SK-N-MC (cell line): ENCODE data around the gene IREB2.

Experiments used
- DNase-seq: peaks from one replicate; pipeline ENCODE4 v3.0.0-alpha.2; 2011; ENCODE audit warnings: low read depth, low spot score
- H3K27ac ChIP-seq: fragments of 200-600 bp; sonication (generic); 2 replicates; pipeline ENCODE4 v1.5.1; 2016; ENCODE audit warnings: mixed run types
- H3K36me3 ChIP-seq: fragments of 200-600 bp; sonication (generic); 2 replicates; pipeline ENCODE4 v1.6.1; 2017; ENCODE audit warnings: antibody characterized with exemption, low read length, mixed read lengths; ENCODE audit not compliant: insufficient read depth
- H3K4me3 ChIP-seq: fragments of 200-600 bp; sonication (generic); 2 replicates; pipeline ENCODE4 v1.5.1; 2016
- H3K9ac ChIP-seq: fragments of 200-600 bp; sonication (generic); 2 replicates; pipeline ENCODE4 v1.8.0; 2017; ENCODE audit warnings: mixed run types, mixed read lengths; ENCODE audit not compliant: insufficient read length
- H3K9me3 ChIP-seq: fragments of 200-600 bp; sonication (generic); 2 replicates; pipeline ENCODE4 v1.6.1; 2017; ENCODE audit warnings: low read depth, mild to moderate bottlenecking, antibody characterized with exemption, low read length, moderate library complexity, mixed read lengths
- EZH2 ChIP-seq: fragments of 200-600 bp; sonication (generic); IDR thresholded peaks from one replicate; pipeline ENCODE4 v1.6.1; 2017; ENCODE audit warnings: antibody characterized with exemption
- FOXP2 ChIP-seq: optimal IDR thresholded peaks from 2 replicates; pipeline ENCODE3; 2011; ENCODE audit warnings: mild to moderate bottlenecking, moderate library complexity; ENCODE audit not compliant: insufficient read depth; ENCODE audit errors: extremely low read length, control extremely low read depth
- POLR2AphosphoS5 ChIP-seq: IDR thresholded peaks from 2 replicates; pipeline ENCODE4 v1.6.1; 2012; ENCODE audit warnings: mild to moderate bottlenecking, low read depth, low read length, borderline replicate concordance

The IREB2 gene

DNA sequence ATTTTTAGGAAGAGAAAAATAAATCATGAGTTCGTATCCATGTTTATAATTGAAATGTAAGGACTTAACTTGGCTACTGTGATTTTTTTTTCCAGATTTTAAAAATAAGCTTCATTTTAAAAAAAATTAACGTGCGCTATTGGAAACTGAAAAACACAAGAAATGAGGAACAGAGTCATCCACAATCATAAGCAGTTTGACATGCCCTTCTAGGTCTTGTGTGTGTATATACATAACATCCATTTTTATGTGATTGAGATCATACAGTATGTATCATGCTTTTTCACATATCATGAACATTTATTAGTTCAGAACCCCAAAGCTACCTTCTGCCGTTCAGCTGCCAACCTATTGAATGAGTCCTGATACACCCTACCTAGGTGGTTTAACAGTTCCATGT is 22.7 kb downstream of the IREB2 start:
- DNase-seq, result no peak
- Histone ChIP-seq H3K9ac (peak overlapping the region; percentile 7), H3K4me3 (no peak overlapping the region; the same call in 1 of the 2 replicates), H3K9me3 (no peaks in the 10 kb centered on the region), H3K36me3 (peaks cover 60% of the 10 kb centered on the region), H3K27ac (peak overlapping the region; percentile 16; the same call in 1 of the 2 replicates)
- no peak for TF ChIP-seq POLR2AphosphoS5
- no peak for TF ChIP-seq FOXP2
- TF ChIP-seq EZH2, result no peak

- Histone ChIP-seq H3K9me3 (no peaks in the 10 kb centered on the region), H3K27ac (peak overlapping the region; percentile 16; the same call in 1 of the 2 replicates), H3K36me3 (peaks cover 66% of the 10 kb centered on the region), H3K4me3 (no peak overlapping the region; the same call in 1 of the 2 replicates), H3K9ac (peak overlapping the region; percentile 7)
- no peak for TF ChIP-seq FOXP2
- TF ChIP-seq EZH2, result no peak
- TF ChIP-seq POLR2AphosphoS5, result no peak
- no peak for DNase-seq
Measured at GRCh38 chr15:78461171-78461888, 23.3 kb downstream of the IREB2 start.

DNA sequence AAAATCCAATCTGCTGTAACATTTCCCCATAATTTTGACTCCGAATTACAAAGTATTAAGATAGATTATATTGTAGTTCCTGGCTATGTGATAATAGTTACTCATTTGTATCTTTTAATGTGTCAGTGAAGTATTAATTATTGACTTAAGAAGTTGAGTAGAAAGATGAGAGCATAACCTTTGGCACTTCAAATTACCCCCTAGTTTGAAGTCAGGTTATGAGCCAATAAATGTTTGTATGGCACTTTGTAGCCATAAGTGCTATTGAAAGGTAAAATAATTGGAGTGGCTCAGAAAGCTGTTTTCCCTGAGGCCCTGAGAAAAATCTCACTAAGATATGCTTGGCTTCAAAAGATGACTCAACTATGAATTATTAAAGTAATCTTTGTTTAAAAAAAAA is 31.0 kb downstream of the IREB2 start:
- no peak overlapping the region for H3K4me3 ChIP-seq
- DNase-seq, result no peak

DNA sequence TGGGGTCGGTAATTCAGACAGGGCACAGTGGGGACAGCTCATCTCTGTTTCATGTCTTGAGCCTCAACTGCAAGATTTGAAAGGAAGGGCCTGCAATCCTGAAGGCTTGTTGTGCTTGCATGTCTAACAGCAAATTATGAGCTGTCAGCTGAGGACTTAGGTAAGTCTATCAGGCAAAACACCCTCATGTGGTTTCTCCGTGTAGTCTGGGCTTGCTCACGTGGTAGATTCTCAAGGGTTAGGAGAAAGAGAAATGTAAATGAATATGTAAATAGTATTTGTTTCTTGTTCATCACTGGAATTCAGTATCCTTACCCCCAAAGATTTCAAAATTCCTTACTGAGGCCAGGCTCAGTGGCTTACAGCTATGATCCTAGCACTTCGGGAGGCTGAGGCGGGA is 39.3 kb downstream of the IREB2 start:
- no peak for TF ChIP-seq FOXP2
- no peak for TF ChIP-seq EZH2
- no peak for TF ChIP-seq POLR2AphosphoS5
- Histone ChIP-seq H3K27ac (no peak overlapping the region), H3K9me3 (no peaks in the 10 kb centered on the region), H3K36me3 (peaks cover 74% of the 10 kb centered on the region), H3K9ac (no peak overlapping the region), H3K4me3 (no peak overlapping the region)
- no peak for DNase-seq

More for the DNA sequence above, 31.0 kb downstream of the IREB2 start:
- no peak overlapping the region for H3K9ac ChIP-seq
- TF ChIP-seq POLR2AphosphoS5, result no peak
- TF ChIP-seq FOXP2, result no peak
- TF ChIP-seq EZH2, result no peak
- peaks cover 93% of the 10 kb centered on the region for H3K36me3 ChIP-seq
- no peaks in the 10 kb centered on the region for H3K9me3 ChIP-seq
- no peak overlapping the region for H3K27ac ChIP-seq

GRCh38 chr15:78479650-78480049 is 41.6 kb downstream of the IREB2 start:
- Histone ChIP-seq H3K27ac (no peak overlapping the region), H3K4me3 (no peak overlapping the region), H3K9me3 (no peaks in the 10 kb centered on the region), H3K9ac (no peak overlapping the region), H3K36me3 (peaks cover 76% of the 10 kb centered on the region)
- TF ChIP-seq EZH2 (no peak), POLR2AphosphoS5 (no peak), FOXP2 (no peak)
- no peak for DNase-seq

DNA sequence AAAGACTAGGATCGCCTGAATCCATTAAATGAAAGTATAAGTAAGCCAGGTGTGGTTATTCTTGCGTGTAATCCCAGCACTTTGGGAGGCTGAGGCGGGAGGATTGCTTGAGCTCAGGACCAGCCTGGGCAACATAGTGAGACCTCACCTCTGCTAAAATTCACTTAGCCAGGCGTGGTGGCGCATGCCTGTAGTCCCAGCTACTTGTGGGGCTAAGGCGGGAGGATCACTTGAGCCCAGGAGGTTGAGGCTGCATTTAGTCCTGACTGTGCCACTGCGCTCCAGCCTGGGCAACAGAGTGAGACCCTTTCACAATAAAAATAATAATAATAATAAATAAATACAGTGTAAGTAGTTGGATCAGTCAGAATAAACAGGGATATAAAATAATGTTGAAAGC is 43.9 kb downstream of the IREB2 start:
- Histone ChIP-seq H3K27ac (no peak overlapping the region), H3K36me3 (peaks cover 80% of the 10 kb centered on the region)

GRCh38 chr15:78492872-78493271 is 54.9 kb downstream of the IREB2 start:
- DNase-seq, result no peak
- Histone ChIP-seq H3K9me3 (no peaks in the 10 kb centered on the region), H3K4me3 (no peak overlapping the region), H3K36me3 (peaks cover 89% of the 10 kb centered on the region), H3K9ac (no peak overlapping the region), H3K27ac (peak overlapping the region; percentile 69)
- TF ChIP-seq POLR2AphosphoS5 (no peak), EZH2 (no peak)

More for the DNA sequence above, 43.9 kb downstream of the IREB2 start:
- TF ChIP-seq EZH2 (no peak), FOXP2 (no peak), POLR2AphosphoS5 (no peak)
- DNase-seq, result no peak
- no peak overlapping the region for H3K4me3 ChIP-seq
- H3K9ac ChIP-seq, result no peak overlapping the region
- no peaks in the 10 kb centered on the region for H3K9me3 ChIP-seq

- no peak overlapping the region for H3K27ac ChIP-seq
- H3K9me3 ChIP-seq, result no peaks in the 10 kb centered on the region
- no peak overlapping the region for H3K9ac ChIP-seq
- TF ChIP-seq EZH2 (no peak), POLR2AphosphoS5 (no peak), FOXP2 (no peak)
- no peak for DNase-seq
- peaks cover 43% of the 10 kb centered on the region for H3K36me3 ChIP-seq
- no peak overlapping the region for H3K4me3 ChIP-seq
Measured at GRCh38 chr15:78501857-78502256, 63.8 kb downstream of the IREB2 start.
